OCI-LY3 (cell line): ENCODE measurements around the gene CFHR4.
"Not testable (repeated sequence)": the region's sequence is repeated elsewhere in the genome, so short reads cannot be mapped to it uniquely, and the experiment has no call there.

Experiments used
- H2AFZ ChIP-seq: fragments of 200-600, 300-600 bp; shearing (Covaris generic); 2 replicates; pipeline ENCODE4 v1.6.0; 2014; ENCODE audit warnings: antibody characterized with exemption, low read depth, low read length
- H3K27ac ChIP-seq: fragments of 200-600, 300-600 bp; sonication (generic); 2 replicates; pipeline ENCODE4 v1.5.1; 2014; ENCODE audit warnings: mild to moderate bottlenecking, low read length, moderate library complexity, mixed read lengths
- H3K27me3 ChIP-seq: fragments of 200-600, 300-600 bp; sonication (generic); 2 replicates; pipeline ENCODE4 v1.6.1; 2014; ENCODE audit warnings: low read depth, low read length, mixed read lengths
- H3K36me3 ChIP-seq: fragments of 200-600, 300-600 bp; sonication (generic); replicated peaks from 2 replicates; pipeline ENCODE3; 2014; ENCODE audit warnings: low read depth, low read length, mixed read lengths
- H3K4me1 ChIP-seq: fragments of 300-600, 200-600 bp; sonication (generic); 2 replicates; pipeline ENCODE4 v1.6.1; 2014; ENCODE audit warnings: low read length, mixed read lengths
- H3K4me2 ChIP-seq: fragments of 200-600, 300-600 bp; sonication (generic); 2 replicates; pipeline ENCODE4 v1.6.1; 2014; ENCODE audit warnings: low read length, mixed read lengths
- H3K4me3 ChIP-seq: fragments of 300-600, 200-600 bp; sonication (generic); 2 replicates; pipeline ENCODE4 v1.5.1; 2014; ENCODE audit warnings: antibody characterized with exemption, mild to moderate bottlenecking, low read length, moderate library complexity
- H3K79me2 ChIP-seq: fragments of 300-600, 200-600 bp; shearing (Covaris generic); 2 replicates; pipeline ENCODE4 v1.6.1; 2014; ENCODE audit warnings: mild to moderate bottlenecking, low read length, mixed read lengths
- H3K9ac ChIP-seq: fragments of 300-600, 200-600 bp; shearing (Covaris generic); 2 replicates; pipeline ENCODE4 v1.6.0; 2014; ENCODE audit warnings: mild to moderate bottlenecking, low read length, moderate library complexity
- H3K9me3 ChIP-seq: fragments of 200-600, 300-600 bp; shearing (Covaris generic); 2 replicates; pipeline ENCODE4 v1.6.1; 2014; ENCODE audit warnings: low read length, mixed read lengths; ENCODE audit not compliant: insufficient read depth
- H4K20me1 ChIP-seq: fragments of 200-600, 300-600 bp; sonication (generic); 2 replicates; pipeline ENCODE4 v1.6.1; 2016; ENCODE audit warnings: low read length, mixed read lengths; ENCODE audit not compliant: insufficient read depth
- CTCF ChIP-seq: fragments of 200-600, 300-600 bp; sonication (generic); IDR thresholded peaks from 2 replicates; pipeline ENCODE4 v1.5.1; 2014; ENCODE audit warnings: antibody characterized with exemption, low read length, low read depth
- EZH2phosphoT487 ChIP-seq: fragments of 200-600 bp; shearing (Covaris generic); IDR thresholded peaks from 2 replicates; pipeline ENCODE4 v1.6.1; 2018; ENCODE audit warnings: antibody characterized with exemption, mixed run types, low read depth

The CFHR4 gene

GRCh38 chr1:196873385-196873784 is 14.5 kb upstream of the CFHR4 start:
- no peak overlapping the region for H3K9ac ChIP-seq
- H3K4me3 ChIP-seq: no peak overlapping the region
- no peak overlapping the region for H2AFZ ChIP-seq
- no peaks in the 10 kb centered on the region for H3K4me1 ChIP-seq
- H3K36me3 ChIP-seq: no peaks in the 10 kb centered on the region
- H3K27ac ChIP-seq: no peak overlapping the region
- TF ChIP-seq EZH2phosphoT487: no peak
- TF ChIP-seq CTCF: no peak
- no peaks in the 10 kb centered on the region for H3K79me2 ChIP-seq
- H3K27me3 ChIP-seq: no peaks in the 10 kb centered on the region
- no peaks in the 10 kb centered on the region for H4K20me1 ChIP-seq
- H3K4me2 ChIP-seq: no peak overlapping the region
- no peaks in the 10 kb centered on the region for H3K9me3 ChIP-seq

- Histone ChIP-seq H3K4me1 (no peaks in the 10 kb centered on the region), H3K27me3 (no peaks in the 10 kb centered on the region), H4K20me1 (no peaks in the 10 kb centered on the region), H3K9ac (no peak overlapping the region), H3K36me3 (no peaks in the 10 kb centered on the region), H3K4me2 (no peak overlapping the region), H2AFZ (no peak overlapping the region), H3K79me2 (no peaks in the 10 kb centered on the region), H3K9me3 (no peaks in the 10 kb centered on the region), H3K4me3 (no peak overlapping the region), H3K27ac (no peak overlapping the region)
- TF ChIP-seq EZH2phosphoT487: no peak
- TF ChIP-seq CTCF: no peak
Measured at GRCh38 chr1:196875935-196876334, 11.9 kb upstream of the CFHR4 start.

- H4K20me1 ChIP-seq: no peaks in the 10 kb centered on the region
- H3K4me3 ChIP-seq: no peak overlapping the region
- no peaks in the 10 kb centered on the region for H3K4me1 ChIP-seq
- H3K27me3 ChIP-seq: no peaks in the 10 kb centered on the region
- no peaks in the 10 kb centered on the region for H3K36me3 ChIP-seq
- H3K9me3 ChIP-seq: no peaks in the 10 kb centered on the region
- TF ChIP-seq CTCF: no peak
- no peak for TF ChIP-seq EZH2phosphoT487
- H3K27ac ChIP-seq: no peak overlapping the region
- H3K9ac ChIP-seq: no peak overlapping the region
- no peak overlapping the region for H3K4me2 ChIP-seq
- no peak overlapping the region for H2AFZ ChIP-seq
- no peaks in the 10 kb centered on the region for H3K79me2 ChIP-seq
Measured at GRCh38 chr1:196877964-196878363, 9.9 kb upstream of the CFHR4 start.

- not testable (repeated sequence) for H3K79me2 ChIP-seq, H2AFZ ChIP-seq, H3K36me3 ChIP-seq, H3K27ac ChIP-seq, H3K27me3 ChIP-seq, H4K20me1 ChIP-seq, H3K9ac ChIP-seq, H3K9me3 ChIP-seq, H3K4me1 ChIP-seq, H3K4me3 ChIP-seq, H3K4me2 ChIP-seq
Measured at GRCh38 chr1:196886560-196886959, 1.3 kb upstream of the CFHR4 start.

GRCh38 chr1:196890668-196891067 is 2.8 kb downstream of the CFHR4 start:
- Histone ChIP-seq H3K36me3 (no peaks in the 10 kb centered on the region), H3K9ac (no peak overlapping the region), H4K20me1 (no peaks in the 10 kb centered on the region), H3K79me2 (no peaks in the 10 kb centered on the region), H3K4me3 (no peak overlapping the region), H3K4me2 (no peak overlapping the region), H3K27me3 (no peaks in the 10 kb centered on the region), H3K27ac (no peak overlapping the region), H2AFZ (no peak overlapping the region), H3K4me1 (no peaks in the 10 kb centered on the region), H3K9me3 (no peaks in the 10 kb centered on the region)
- TF ChIP-seq CTCF (0 out of 2 replicates have a peak, but pooled peaks have one; percentile 19), EZH2phosphoT487 (no peak)
